HCT116 (cell line): ENCODE data around the gene THSD4. TPM values are rescaled to one million over a fixed set of nuclear protein-coding genes. Genes with fewer than 3 reads are reported as not detected.

Source experiments
- ATAC-seq: fragments of 200-7000 bp; cut with Tn5 transposase; 2 replicates; pipeline ENCODE4 v1.9.1; 2020; ENCODE audit warnings: mild to moderate bottlenecking, moderate library complexity
- BruUV-seq: library from RNA; stranded (reverse); fragments of 400-500 nt; replicated peaks from 2 replicates; lab custom pipeline; 2021; lab: Mats Ljungman, UMichigan
- CTCF ChIA-PET: fragments of 300-600 bp; sonication (Branson Sonifier 250); formaldehyde crosslinking; loops from one replicate; lab custom pipeline; 2021; ENCODE audit warnings: antibody characterized with exemption; lab: Charles Lee
- POLR2A ChIA-PET: fragments of 300-600, 350-600 bp; sonication (Branson Sonifier 250); formaldehyde crosslinking; loops from one replicate; lab custom pipeline; 2021; ENCODE audit warnings: antibody characterized with exemption; lab: Charles Lee
- RAD21 ChIA-PET, 2 experiments: fragments of 300-600 bp; sonication (Branson Sonifier 250); formaldehyde crosslinking; loops; one replicate each; lab custom pipeline; 2023; ENCODE audit warnings: low total read pairs in 2 of 2; ENCODE audit not compliant: uncharacterized antibody in 2 of 2, unreplicated experiment in 2 of 2, low non-redundant PET in 1 of 2; lab: Charles Lee
- DNase-seq: peaks from one replicate; pipeline ENCODE4 v3.0.0-alpha.2; 2010; ENCODE audit warnings: low read depth, low spot score
- H2AFZ ChIP-seq: fragments of 200-600 bp; shearing (Covaris generic), sonication (generic); 2 replicates; pipeline ENCODE4 v1.6.1; 2017; ENCODE audit warnings: low read depth, mixed run types, mixed read lengths, antibody characterized with exemption, low read length; ENCODE audit not compliant: poor library complexity, severe bottlenecking
- H3K27ac ChIP-seq: 2 replicates; pipeline ENCODE4 v1.5.1; 2012; ENCODE audit warnings: low read depth, low read length
- H3K27me3 ChIP-seq: fragments of 200-600 bp; sonication (generic); 2 replicates; pipeline ENCODE4 v1.6.1; 2016; ENCODE audit warnings: mixed run types, low read length, mixed read lengths; ENCODE audit not compliant: insufficient read depth
- H3K36me3 ChIP-seq, 2 experiments: fragments of 200-500 bp in 1 of 2; fragments of 200-600 bp in 1 of 2; sonication (Bioruptor generic) in 1 of 2; sonication (generic) in 1 of 2; 2 replicates each; pipeline versions ENCODE4 v1.5.1 to v1.6.1; 2014 to 2016; ENCODE audit warnings: low read length in 2 of 2, inconsistent platforms in 1 of 2, mixed read lengths in 1 of 2, mixed run types in 1 of 2; ENCODE audit not compliant: insufficient read depth in 2 of 2, control insufficient read depth in 1 of 2
- H3K4me1 ChIP-seq, 2 experiments: fragments of 200-600 bp in 1 of 2; sonication (generic) in 1 of 2; 2 replicates each; pipeline versions ENCODE4 v1.5.1 to v1.6.1; 2012 to 2017; ENCODE audit warnings: low read length in 2 of 2, inconsistent platforms in 1 of 2, mild to moderate bottlenecking in 1 of 2, mixed read lengths in 1 of 2, mixed run types in 1 of 2, moderate library complexity in 1 of 2; ENCODE audit not compliant: insufficient read depth in 2 of 2, control insufficient read depth in 1 of 2
- H3K4me2 ChIP-seq: fragments of 200-600 bp; sonication (generic); 2 replicates; pipeline ENCODE4 v1.6.1; 2017; ENCODE audit warnings: mixed run types, low read length, mixed read lengths
- H3K4me3 ChIP-seq, 2 experiments: fragments of 200-600 bp in 1 of 2; sonication (generic) in 1 of 2; replicated peaks in 1 of 2; 2 replicates each; pipeline ENCODE4 v1.5.1; 2011 to 2016; ENCODE audit warnings: low read length in 2 of 2, control low read depth in 1 of 2, low read depth in 1 of 2, mild to moderate bottlenecking in 1 of 2, mixed read lengths in 1 of 2, mixed run types in 1 of 2
- H3K79me2 ChIP-seq: fragments of 200-600 bp; sonication (generic); 2 replicates; pipeline ENCODE4 v1.6.1; 2017; ENCODE audit warnings: mild to moderate bottlenecking, mixed run types, low read length, moderate library complexity, mixed read lengths; ENCODE audit not compliant: insufficient read depth
- H3K9ac ChIP-seq: fragments of 200-600 bp; sonication (generic); 2 replicates; pipeline ENCODE4 v1.6.1; 2016; ENCODE audit warnings: low read length, mixed read lengths
- H3K9me2 ChIP-seq: fragments of 200-600 bp; sonication (generic), shearing (Covaris generic); 2 replicates; pipeline ENCODE4 v1.6.1; 2017; ENCODE audit warnings: mixed run types, mild to moderate bottlenecking, moderate library complexity; ENCODE audit not compliant: insufficient read depth
- H3K9me3 ChIP-seq, 2 experiments: fragments of 200-500 bp in 1 of 2; fragments of 200-600 bp in 1 of 2; sonication (Bioruptor generic) in 1 of 2; sonication (generic) in 1 of 2; 2 replicates each; pipeline ENCODE4 v1.6.1; 2014 to 2017; ENCODE audit warnings: low read length in 2 of 2, mixed read lengths in 2 of 2, inconsistent platforms in 1 of 2, low read depth in 1 of 2, mild to moderate bottlenecking in 1 of 2, mixed run types in 1 of 2, moderate library complexity in 1 of 2; ENCODE audit not compliant: control insufficient read depth in 1 of 2, insufficient read depth in 1 of 2
- H4K20me1 ChIP-seq: fragments of 200-600 bp; sonication (generic), shearing (Covaris generic); 2 replicates; pipeline ENCODE4 v1.6.1; 2017; ENCODE audit warnings: mixed run types, mild to moderate bottlenecking, moderate library complexity; ENCODE audit not compliant: insufficient read depth
- EGR1 ChIP-seq: IDR thresholded peaks from 2 replicates; pipeline ENCODE4 v1.6.1; 2012; ENCODE audit warnings: low read depth
- JUND ChIP-seq: IDR thresholded peaks from 2 replicates; pipeline ENCODE4 v1.6.1; 2012
- POLR2A ChIP-seq: IDR thresholded peaks from 2 replicates; pipeline ENCODE4 v1.7.0; 2011; ENCODE audit warnings: borderline replicate concordance; ENCODE audit not compliant: insufficient read depth, insufficient read length; ENCODE audit errors: extremely low read depth
- SRF ChIP-seq: IDR thresholded peaks from 2 replicates; pipeline ENCODE4 v1.6.1; 2012; ENCODE audit warnings: low read depth
- TCF7L2 ChIP-seq: IDR thresholded peaks from 2 replicates; pipeline ENCODE4 v1.7.0; 2011; ENCODE audit warnings: borderline replicate concordance, inconsistent platforms; ENCODE audit not compliant: insufficient read depth, insufficient read length; ENCODE audit errors: extremely low read depth
- YY1 ChIP-seq: IDR thresholded peaks from 2 replicates; pipeline ENCODE4 v1.6.1; 2011; ENCODE audit warnings: low read length, low read depth, moderate library complexity, mild to moderate bottlenecking; ENCODE audit not compliant: insufficient replicate concordance; ENCODE audit errors: extremely low read depth
- intact Hi-C: fragments of 100-400 bp; cut with micrococcal nuclease; formaldehyde crosslinking; loops from 2 replicates; pipeline ENCODE4 v1.10.0; 2022
- total RNA-seq: library from RNA; stranded (reverse); gene quantifications from one replicate; pipeline ENCODE4 v1.2.1, GENCODE V29; 2021; ENCODE audit not compliant: unreplicated experiment

The THSD4 gene
- total RNA-seq, 1 experiment from 2014 or later = 30.5 TPM

- intact Hi-C loops = no loop called here
- ChIA-PET POLR2A (no interaction called here), RAD21 (no interaction called here), CTCF (interaction anchor here (1.0 kb wide), 1 partner anchor 50 kb away, joined by 4 read pairs; no protein-coding TSS in a partner anchor)
- DNase-seq (no peak), ATAC-seq (no peak)
- no peaks in the 10 kb centered on the region for H4K20me1 ChIP-seq
- no peak overlapping the region for H3K9ac ChIP-seq
- no peaks in the 10 kb centered on the region for H3K79me2 ChIP-seq
- H2AFZ ChIP-seq = no peak overlapping the region
- no peak overlapping the region for H3K27ac ChIP-seq
- H3K9me2 ChIP-seq = no peaks in the 10 kb centered on the region
- H3K4me3 ChIP-seq = no peak overlapping the region
- no peaks in the 10 kb centered on the region for H3K9me3 ChIP-seq
- H3K4me1 ChIP-seq = peaks cover 9 to 17% of the 10 kb centered on the region in 2 experiments
- H3K4me2 ChIP-seq = peak overlapping the region; percentile 1; the same call in 1 of the 2 replicates
- H3K27me3 ChIP-seq = no peaks in the 10 kb centered on the region
- TF ChIP-seq POLR2A (no peak), YY1 (no peak)
- TF ChIP-seq, all 23 proteins: peak for 0
- BruUV-seq = no TSS peak
- H3K36me3 ChIP-seq = no peaks in the 10 kb centered on the region
Measured at GRCh38 chr15:71390096-71390495, 274.8 kb downstream of the THSD4 start.

GRCh38 chr15:71391421-71392088, 276.3 kb downstream of the THSD4 start:
- H3K4me2 ChIP-seq = no peak overlapping the region
- no peak for TF ChIP-seq EGR1
- no peak for TF ChIP-seq SRF
- TF ChIP-seq JUND = no peak
- TF ChIP-seq TCF7L2 = no peak
- no peaks in the 10 kb centered on the region for H3K9me3 ChIP-seq
- no peak overlapping the region for H3K9ac ChIP-seq
- BruUV-seq = no TSS peak
- no peaks in the 10 kb centered on the region for H4K20me1 ChIP-seq
- no peak for ATAC-seq
- ChIA-PET RAD21 (no interaction called here), CTCF (interaction anchor here (1.0 kb wide), 1 partner anchor 49 kb away, joined by 4 read pairs; no protein-coding TSS in a partner anchor), POLR2A (no interaction called here)
- peaks cover 9 to 17% of the 10 kb centered on the region in 2 experiments for H3K4me1 ChIP-seq
- H3K36me3 ChIP-seq = no peaks in the 10 kb centered on the region
- intact Hi-C loops = no loop called here
- no peak overlapping the region for H3K27ac ChIP-seq
- H3K79me2 ChIP-seq = no peaks in the 10 kb centered on the region
- no peak overlapping the region for H3K4me3 ChIP-seq
- DNase-seq = no peak
- no peak overlapping the region for H2AFZ ChIP-seq
- H3K9me2 ChIP-seq = no peaks in the 10 kb centered on the region
- H3K27me3 ChIP-seq = no peaks in the 10 kb centered on the region
